Fibroblast of lung (primary cell): ENCODE data around the gene PLK2. TPM values are rescaled to one million over a fixed set of nuclear protein-coding genes. Genes with fewer than 3 reads are reported as not detected.
A peak's percentile ranks its signal among the peaks of the same experiment; 100 is the strongest.

ENCODE experiments used
- DNase-seq, 2 donors: peaks; one replicate each; pipeline versions ENCODE4 v3.0.0 to v3.0.0-alpha.2; 2010; ENCODE audit warnings: low read depth in 2 of 2
- H2AFZ ChIP-seq: 2 replicates; pipeline ENCODE4 v1.5.1; 2012; ENCODE audit warnings: low read length, control low read depth, inconsistent platforms
- H3K27ac ChIP-seq: 2 replicates; pipeline ENCODE4 v1.5.1; 2011; ENCODE audit warnings: low read length, control low read depth; ENCODE audit not compliant: insufficient read depth
- H3K27me3 ChIP-seq: 2 replicates; pipeline ENCODE4 v1.5.1; 2011; ENCODE audit warnings: mild to moderate bottlenecking, low read length; ENCODE audit not compliant: control insufficient read depth, insufficient read depth
- H3K36me3 ChIP-seq: 2 replicates; pipeline ENCODE4 v1.5.1; 2011; ENCODE audit warnings: low read length; ENCODE audit not compliant: control insufficient read depth, insufficient read depth
- H3K4me1 ChIP-seq: 2 replicates; pipeline ENCODE4 v1.5.1; 2011; ENCODE audit warnings: low read length; ENCODE audit not compliant: control insufficient read depth, insufficient read depth; ENCODE audit errors: extremely low read depth
- H3K4me2 ChIP-seq: 2 replicates; pipeline ENCODE4 v1.5.1; 2011; ENCODE audit warnings: low read length, control low read depth; ENCODE audit not compliant: insufficient read depth; ENCODE audit errors: extremely low read depth
- H3K4me3 ChIP-seq, 4 experiments: fragments of 200-600 bp in 1 of 4; sonication (generic) in 1 of 4; replicated peaks in 1 of 4; 2 replicates each; pipeline ENCODE4 v1.5.1; 2011 to 2016; ENCODE audit warnings: low read length in 4 of 4, low read depth in 3 of 4, mild to moderate bottlenecking in 3 of 4, control low read depth in 2 of 4, inconsistent platforms in 1 of 4, mixed read lengths in 1 of 4; ENCODE audit not compliant: insufficient read depth in 1 of 4; ENCODE audit errors: control extremely low read depth in 1 of 4
- H3K79me2 ChIP-seq: 2 replicates; pipeline ENCODE4 v1.5.1; 2012; ENCODE audit warnings: mild to moderate bottlenecking, low read length, inconsistent platforms; ENCODE audit not compliant: control insufficient read depth, insufficient read depth
- H3K9ac ChIP-seq: 2 replicates; pipeline ENCODE4 v1.5.1; 2011; ENCODE audit warnings: mild to moderate bottlenecking, low read length, control low read depth; ENCODE audit not compliant: insufficient read depth
- H3K9me3 ChIP-seq: 2 replicates; pipeline ENCODE4 v1.5.1; 2012; ENCODE audit warnings: low read depth, low read length; ENCODE audit not compliant: control insufficient read depth, insufficient read depth
- H4K20me1 ChIP-seq: 2 replicates; pipeline ENCODE4 v1.5.1; 2011; ENCODE audit warnings: low read length; ENCODE audit not compliant: control insufficient read depth, insufficient read depth; ENCODE audit errors: extremely low read depth
- EZH2 ChIP-seq: IDR thresholded peaks from 2 replicates; pipeline ENCODE4 v1.5.1; 2012; ENCODE audit warnings: low read length, control low read depth, mild to moderate bottlenecking; ENCODE audit errors: missing control alignments
- polyA plus RNA-seq, 2 donors: library from polyadenylated mRNA; depleted of rRNA in 1 of 2; stranded (reverse) in 1 of 2; unstranded in 1 of 2; fragments of >200 nt; gene quantifications; 2 replicates each; pipeline ENCODE4 v1.2.1, GENCODE V29; 2011 to 2012; ENCODE audit warnings: missing spikeins in 1 of 2
- total RNA-seq: library from RNA; depleted of rRNA; stranded (reverse); fragments of >200 nt; gene quantifications from 2 replicates; pipeline ENCODE4 v1.2.1, GENCODE V29; 2014
- TF ChIP-seq, protein P1 (sequence below), 2 donors: IDR thresholded peaks in 1 of 2; conservative IDR thresholded peaks in 1 of 2; 1 replicate in 1 of 2; 2 replicates in 1 of 2; pipeline ENCODE4 v1.5.1; 2011 to 2012; ENCODE audit warnings: low read length in 2 of 2, control low read depth in 1 of 2, inconsistent platforms in 1 of 2, low read depth in 1 of 2, mild to moderate bottlenecking in 1 of 2

PLK2 gene
- total and polyA plus RNA-seq, 2 donors (not counting 1 experiment from before 2014, with no cell fraction given) = 26.8 to 983 TPM

DNA sequence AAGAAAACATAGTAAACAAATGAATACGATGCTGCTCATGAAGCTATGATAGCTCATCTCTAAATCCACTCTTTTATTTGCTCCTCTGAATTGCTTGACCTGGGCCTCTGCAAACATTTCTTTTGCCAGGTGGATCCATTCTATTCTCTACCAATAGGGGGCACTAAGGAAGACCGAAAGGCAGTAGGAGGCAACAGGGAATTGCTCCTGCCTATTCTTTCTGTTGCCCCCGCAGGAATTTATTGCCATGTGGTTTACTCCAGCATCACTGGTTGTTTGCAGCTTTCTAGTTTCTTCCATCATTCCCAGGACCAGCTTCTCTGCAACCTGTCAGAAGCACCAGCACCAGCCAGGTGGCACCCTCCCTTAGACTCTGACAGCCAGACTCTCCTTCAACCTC, 36.6 kb upstream of the PLK2 start:
- Histone ChIP-seq H3K36me3 (no peaks in the 10 kb centered on the region), H4K20me1 (no peaks in the 10 kb centered on the region), H3K27me3 (no peaks in the 10 kb centered on the region), H3K4me3 (no peak overlapping the region), H3K4me1 (no peaks in the 10 kb centered on the region), H3K9me3 (no peaks in the 10 kb centered on the region), H3K79me2 (no peaks in the 10 kb centered on the region), H2AFZ (no peak overlapping the region), H3K27ac (no peak overlapping the region), H3K4me2 (no peak overlapping the region), H3K9ac (no peak overlapping the region)
- no peak for DNase-seq
- TF ChIP-seq EZH2 = no peak
- TF ChIP-seq, protein P1, sequence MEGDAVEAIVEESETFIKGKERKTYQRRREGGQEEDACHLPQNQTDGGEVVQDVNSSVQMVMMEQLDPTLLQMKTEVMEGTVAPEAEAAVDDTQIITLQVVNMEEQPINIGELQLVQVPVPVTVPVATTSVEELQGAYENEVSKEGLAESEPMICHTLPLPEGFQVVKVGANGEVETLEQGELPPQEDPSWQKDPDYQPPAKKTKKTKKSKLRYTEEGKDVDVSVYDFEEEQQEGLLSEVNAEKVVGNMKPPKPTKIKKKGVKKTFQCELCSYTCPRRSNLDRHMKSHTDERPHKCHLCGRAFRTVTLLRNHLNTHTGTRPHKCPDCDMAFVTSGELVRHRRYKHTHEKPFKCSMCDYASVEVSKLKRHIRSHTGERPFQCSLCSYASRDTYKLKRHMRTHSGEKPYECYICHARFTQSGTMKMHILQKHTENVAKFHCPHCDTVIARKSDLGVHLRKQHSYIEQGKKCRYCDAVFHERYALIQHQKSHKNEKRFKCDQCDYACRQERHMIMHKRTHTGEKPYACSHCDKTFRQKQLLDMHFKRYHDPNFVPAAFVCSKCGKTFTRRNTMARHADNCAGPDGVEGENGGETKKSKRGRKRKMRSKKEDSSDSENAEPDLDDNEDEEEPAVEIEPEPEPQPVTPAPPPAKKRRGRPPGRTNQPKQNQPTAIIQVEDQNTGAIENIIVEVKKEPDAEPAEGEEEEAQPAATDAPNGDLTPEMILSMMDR (conservative IDR thresholded peaks at IDR 0.05 in 1 of 2, IDR thresholded peaks at IDR 0.05 in 1 of 2; ENCODE audit: low read depth in 1 of 2, low read length in 2 of 2) = peak in 1 of 2 donors; percentile 16

DNA sequence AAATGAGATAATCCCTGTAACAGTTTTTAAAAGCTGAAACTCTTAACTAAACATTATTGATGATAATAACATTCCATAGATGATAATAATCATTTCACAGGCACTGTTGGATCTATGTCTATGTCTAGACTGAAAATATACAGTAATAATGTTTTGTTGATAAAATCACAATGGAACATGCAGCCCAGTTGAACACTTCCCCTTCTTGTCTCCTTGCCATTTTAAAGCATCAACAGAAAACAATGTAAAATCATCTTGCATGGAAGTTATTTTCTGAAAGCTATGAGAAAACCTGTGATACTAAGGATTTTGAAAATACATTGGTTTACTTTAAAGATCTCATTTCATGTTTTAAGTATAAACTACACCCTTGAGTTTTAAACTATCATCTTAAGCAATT, 33.3 kb upstream of the PLK2 start:
- Histone ChIP-seq H3K9ac (no peak overlapping the region), H3K4me3 (no peak overlapping the region), H3K9me3 (no peaks in the 10 kb centered on the region), H4K20me1 (no peaks in the 10 kb centered on the region), H3K36me3 (no peaks in the 10 kb centered on the region), H3K27me3 (no peaks in the 10 kb centered on the region), H3K4me1 (no peaks in the 10 kb centered on the region), H2AFZ (no peak overlapping the region), H3K27ac (no peak overlapping the region), H3K4me2 (no peak overlapping the region), H3K79me2 (no peaks in the 10 kb centered on the region)
- no peak for DNase-seq
- TF ChIP-seq EZH2 = no peak
- TF ChIP-seq, protein P1 (conservative IDR thresholded peaks at IDR 0.05 in 1 of 2, IDR thresholded peaks at IDR 0.05 in 1 of 2; ENCODE audit: low read depth in 1 of 2, low read length in 2 of 2) = no peak

DNA sequence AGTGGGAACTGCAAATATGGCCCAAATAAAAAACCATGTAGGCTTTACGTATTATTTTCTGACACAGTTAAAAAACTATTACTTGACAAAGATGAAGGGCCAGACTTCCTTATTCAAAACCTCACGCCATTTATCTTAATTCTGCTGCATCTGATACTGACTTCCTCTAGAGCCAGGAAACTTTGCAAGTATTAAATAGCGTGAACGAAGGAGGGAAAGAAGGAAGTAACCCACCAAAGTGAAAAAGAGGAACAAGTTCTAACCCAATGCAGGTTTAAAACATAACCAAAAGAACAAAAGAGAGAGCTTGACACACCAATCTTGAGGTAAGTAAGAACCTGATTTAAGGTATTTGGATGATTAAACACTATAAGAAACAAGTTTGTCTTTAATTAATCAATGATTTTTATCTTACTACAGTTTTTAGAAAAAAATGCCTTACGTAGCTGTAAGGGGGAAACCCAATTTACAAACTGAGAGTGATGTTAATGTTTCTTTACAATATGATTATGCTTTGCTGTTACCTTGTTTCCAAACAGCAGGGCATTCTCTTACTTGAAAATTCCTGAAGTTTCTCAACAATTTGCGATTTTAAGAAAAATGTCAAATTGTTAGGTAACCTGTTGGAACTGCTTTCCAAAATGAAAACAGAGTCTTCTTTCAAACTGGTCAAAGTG, 31.5 kb upstream of the PLK2 start, which contains the start of gene GAPT:
Gene GAPT (plus strand): TSS at position 220 of the 677 bp plus-strand sequence. CDS start 3,102 bp downstream, outside the sequence.
- no peak for DNase-seq
- Histone ChIP-seq H3K79me2 (no peaks in the 10 kb centered on the region), H3K4me1 (no peaks in the 10 kb centered on the region)

More for the DNA sequence above, 31.5 kb upstream of the PLK2 start, which contains the start of gene GAPT:
- Histone ChIP-seq H3K9ac (no peak within 1 kb of the TSS), H4K20me1 (no peaks in the 10 kb centered on the region), H3K36me3 (no peaks in the 10 kb centered on the region), H3K4me3 (no peak within 1 kb of the TSS), H3K4me2 (no peak within 1 kb of the TSS), H3K9me3 (no peaks in the 10 kb centered on the region), H3K27ac (no peak within 1 kb of the TSS), H2AFZ (no peak within 1 kb of the TSS), H3K27me3 (no peaks in the 10 kb centered on the region)
- TF ChIP-seq EZH2 = no peak
- TF ChIP-seq, protein P1 (conservative IDR thresholded peaks at IDR 0.05 in 1 of 2, IDR thresholded peaks at IDR 0.05 in 1 of 2; ENCODE audit: low read depth in 1 of 2, low read length in 2 of 2) = no peak
